Measurements from ENCODE around the gene NTN1.

DNA sequence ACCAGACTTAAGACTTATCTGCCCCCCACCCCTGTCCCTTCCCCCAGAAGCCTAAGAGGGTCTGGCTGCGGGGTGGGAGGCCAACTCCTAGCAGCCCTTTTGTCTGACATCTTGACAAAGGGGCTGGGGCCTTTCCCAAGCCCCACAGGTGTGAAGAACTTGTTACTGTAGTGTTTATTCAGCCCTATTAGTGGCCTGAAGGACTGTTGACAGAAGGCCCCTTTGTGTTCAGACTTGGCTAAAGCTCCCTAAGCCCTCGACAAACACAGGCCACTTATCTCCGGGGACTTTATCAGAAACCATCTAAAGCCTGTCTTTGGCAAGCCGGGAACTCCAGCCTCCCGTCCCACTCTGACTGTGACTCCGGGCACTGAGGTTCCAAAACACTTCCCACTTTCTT lies 129.8 kb downstream of the NTN1 start:
- TF ChIP-seq, protein P1, sequence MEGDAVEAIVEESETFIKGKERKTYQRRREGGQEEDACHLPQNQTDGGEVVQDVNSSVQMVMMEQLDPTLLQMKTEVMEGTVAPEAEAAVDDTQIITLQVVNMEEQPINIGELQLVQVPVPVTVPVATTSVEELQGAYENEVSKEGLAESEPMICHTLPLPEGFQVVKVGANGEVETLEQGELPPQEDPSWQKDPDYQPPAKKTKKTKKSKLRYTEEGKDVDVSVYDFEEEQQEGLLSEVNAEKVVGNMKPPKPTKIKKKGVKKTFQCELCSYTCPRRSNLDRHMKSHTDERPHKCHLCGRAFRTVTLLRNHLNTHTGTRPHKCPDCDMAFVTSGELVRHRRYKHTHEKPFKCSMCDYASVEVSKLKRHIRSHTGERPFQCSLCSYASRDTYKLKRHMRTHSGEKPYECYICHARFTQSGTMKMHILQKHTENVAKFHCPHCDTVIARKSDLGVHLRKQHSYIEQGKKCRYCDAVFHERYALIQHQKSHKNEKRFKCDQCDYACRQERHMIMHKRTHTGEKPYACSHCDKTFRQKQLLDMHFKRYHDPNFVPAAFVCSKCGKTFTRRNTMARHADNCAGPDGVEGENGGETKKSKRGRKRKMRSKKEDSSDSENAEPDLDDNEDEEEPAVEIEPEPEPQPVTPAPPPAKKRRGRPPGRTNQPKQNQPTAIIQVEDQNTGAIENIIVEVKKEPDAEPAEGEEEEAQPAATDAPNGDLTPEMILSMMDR (IDR thresholded peaks at IDR 0.05), result no peak
- TF ChIP-seq POLR2A (IDR thresholded peaks at IDR 0.05), result no peak
